Endodermal cell (in vitro differentiated cells): ENCODE results near the gene HAL. TPM values are rescaled to one million over a fixed set of nuclear protein-coding genes. Genes with fewer than 3 reads are reported as not detected.

Experiments
- DNase-seq: peaks from one replicate; pipeline ENCODE4 v3.0.0-alpha.2; 2017
- H3K27ac ChIP-seq: 2 replicates; pipeline ENCODE4 v1.5.1; 2013; ENCODE audit warnings: mild to moderate bottlenecking, low read depth, low read length, moderate library complexity
- H3K27me3 ChIP-seq: 2 replicates; pipeline ENCODE4 v1.6.1; 2013; ENCODE audit warnings: mild to moderate bottlenecking, low read length, moderate library complexity; ENCODE audit not compliant: insufficient read depth, control insufficient read depth, poor library complexity, severe bottlenecking
- H3K36me3 ChIP-seq: 2 replicates; pipeline ENCODE4 v1.7.0; 2013; ENCODE audit warnings: mild to moderate bottlenecking, low read length, moderate library complexity; ENCODE audit not compliant: control insufficient read depth, insufficient read depth
- H3K4me1 ChIP-seq: one replicate; pipeline ENCODE4 v1.7.0; 2013; ENCODE audit warnings: low read length; ENCODE audit not compliant: control insufficient read depth, insufficient read depth
- H3K4me3 ChIP-seq: 2 replicates; pipeline ENCODE4 v1.5.1; 2013; ENCODE audit warnings: mild to moderate bottlenecking, low read length, moderate library complexity
- H3K9ac ChIP-seq: 2 replicates; pipeline ENCODE4 v1.6.1; 2013; ENCODE audit warnings: mild to moderate bottlenecking, low read length, moderate library complexity; ENCODE audit not compliant: poor library complexity, severe bottlenecking; ENCODE audit errors: extremely low read depth
- H3K9me3 ChIP-seq: 2 replicates; pipeline ENCODE4 v1.6.1; 2013; ENCODE audit warnings: mild to moderate bottlenecking, low read length, moderate library complexity; ENCODE audit not compliant: control insufficient read depth
- H3K27ac Mint-ChIP-seq: 2 replicates; pipeline ENCODE4 v1.8.0; 2020; ENCODE audit warnings: mixed read lengths
- H3K27me3 Mint-ChIP-seq: 2 replicates; pipeline ENCODE4 v1.8.0; 2021; ENCODE audit warnings: mild to moderate bottlenecking, mixed read lengths; ENCODE audit not compliant: insufficient read depth
- H3K36me3 Mint-ChIP-seq: 2 replicates; pipeline ENCODE4 v1.8.0; 2020; ENCODE audit warnings: low read depth, mixed read lengths
- H3K4me1 Mint-ChIP-seq: 2 replicates; pipeline ENCODE4 v1.8.0; 2020; ENCODE audit warnings: mixed read lengths
- H3K4me3 Mint-ChIP-seq: 2 replicates; pipeline ENCODE4 v1.8.0; 2020; ENCODE audit warnings: mild to moderate bottlenecking, moderate library complexity, mixed read lengths
- H3K9me3 Mint-ChIP-seq: 2 replicates; pipeline ENCODE4 v1.8.0; 2020; ENCODE audit warnings: mild to moderate bottlenecking, mixed read lengths
- CTCF ChIP-seq: fragments of 200-600 bp; sonication (generic); conservative IDR thresholded peaks from 2 replicates; pipeline ENCODE4 v1.5.0; 2021; ENCODE audit warnings: antibody characterized with exemption, mild to moderate bottlenecking
- WGBS, 2 experiments: methylation state at CpG; one replicate each; pipeline versions ENCODE4 v1.1.5 to v1.1.7; 2013; ENCODE audit warnings: missing lambda C conversion rate in 2 of 2, mixed read lengths in 1 of 2; ENCODE audit not compliant: insufficient coverage in 1 of 2, insufficient read length in 1 of 2; 5-methylcytosine and 5-hydroxymethylcytosine counted together
- total RNA-seq, 2 donors: library from RNA; stranded (reverse); fragmentation: NEBNext Ultra II Directional in 1 of 2; extraction: Animal tissue kit (Norgen Biotek cat#: 25700) in 1 of 2; gene quantifications; 2 replicates in 1 of 2; 3 replicates in 1 of 2; pipeline ENCODE4 v1.2.1, GENCODE V29; 2021

The HAL gene
- total RNA-seq, 2 donors from 2014 or later, result 0.31 to 0.49 TPM

- Mint-ChIP-seq H3K27me3 (peaks cover 18% of the 10 kb centered on the region), H3K4me3 (peak overlapping the region; percentile 73), H3K36me3 (no peaks in the 10 kb centered on the region), H3K4me1 (peaks cover 20% of the 10 kb centered on the region), H3K9me3 (peaks cover 6% of the 10 kb centered on the region), H3K27ac (peak overlapping the region; percentile 65)
- Histone ChIP-seq H3K9ac (peak overlapping the region; percentile 27), H3K27me3 (peaks cover 12% of the 10 kb centered on the region), H3K27ac (no peak overlapping the region), H3K36me3 (no peaks in the 10 kb centered on the region), H3K4me1 (peaks cover 4% of the 10 kb centered on the region), H3K9me3 (no peaks in the 10 kb centered on the region), H3K4me3 (peak overlapping the region; percentile 88)
- TF ChIP-seq CTCF, result no peak
- WGBS, 2 experiments, result 0 to 18% methylated on average over 3 to 13 of the region's 13 CpGs
- no peak for DNase-seq
These were observed 54.0 kb downstream of the HAL start for GRCh38 chr12:95942101-95942523.

GRCh38 chr12:95940514-95940913, 55.6 kb downstream of the HAL start:
- Histone ChIP-seq H3K27me3 (peaks cover 12% of the 10 kb centered on the region), H3K4me1 (no peaks in the 10 kb centered on the region), H3K36me3 (no peaks in the 10 kb centered on the region), H3K9me3 (no peaks in the 10 kb centered on the region), H3K27ac (no peak overlapping the region), H3K4me3 (no peak overlapping the region), H3K9ac (no peak overlapping the region)
- Mint-ChIP-seq H3K36me3 (no peaks in the 10 kb centered on the region), H3K4me3 (no peak overlapping the region), H3K9me3 (no peaks in the 10 kb centered on the region), H3K27me3 (peaks cover 13% of the 10 kb centered on the region), H3K4me1 (peaks cover 11% of the 10 kb centered on the region), H3K27ac (no peak overlapping the region)
- DNase-seq, result no peak
- 75 to 90% methylated on average over 5 to 6 of the region's 6 CpGs for WGBS, 2 experiments
- TF ChIP-seq CTCF, result no peak

Other genes starting within 250 kb of the HAL start
- 10 to 100 TPM; 57.4 to 58.2 TPM for gene NTN4, start 205.6 kb downstream of the HAL start, total RNA-seq
- gene SNRPF, start 137.4 kb downstream of the HAL start, total RNA-seq, result 10 to 100 TPM; 59.6 to 66.5 TPM
- gene CCDC38, start 53.7 kb downstream of the HAL start, total RNA-seq, result under 1 TPM; 0.35 TPM
- gene AMDHD1, start 53.0 kb downstream of the HAL start, total RNA-seq, result under 1 TPM; 0.46 to 0.71 TPM
- 100 to 1,000 TPM; 112 to 141 TPM for gene LTA4H, start 39.2 kb upstream of the HAL start, total RNA-seq
- 10 to 100 TPM; 17.1 to 18.1 TPM for gene ELK3, start 198.0 kb upstream of the HAL start, total RNA-seq